ENCODE data around the gene TXNRD1.

GRCh38 chr12:104247698-104248097 is 32.1 kb downstream of the TXNRD1 start:
- no peak for TF ChIP-seq POLR2A (IDR thresholded peaks at IDR 0.05)
- TF ChIP-seq, protein P1, sequence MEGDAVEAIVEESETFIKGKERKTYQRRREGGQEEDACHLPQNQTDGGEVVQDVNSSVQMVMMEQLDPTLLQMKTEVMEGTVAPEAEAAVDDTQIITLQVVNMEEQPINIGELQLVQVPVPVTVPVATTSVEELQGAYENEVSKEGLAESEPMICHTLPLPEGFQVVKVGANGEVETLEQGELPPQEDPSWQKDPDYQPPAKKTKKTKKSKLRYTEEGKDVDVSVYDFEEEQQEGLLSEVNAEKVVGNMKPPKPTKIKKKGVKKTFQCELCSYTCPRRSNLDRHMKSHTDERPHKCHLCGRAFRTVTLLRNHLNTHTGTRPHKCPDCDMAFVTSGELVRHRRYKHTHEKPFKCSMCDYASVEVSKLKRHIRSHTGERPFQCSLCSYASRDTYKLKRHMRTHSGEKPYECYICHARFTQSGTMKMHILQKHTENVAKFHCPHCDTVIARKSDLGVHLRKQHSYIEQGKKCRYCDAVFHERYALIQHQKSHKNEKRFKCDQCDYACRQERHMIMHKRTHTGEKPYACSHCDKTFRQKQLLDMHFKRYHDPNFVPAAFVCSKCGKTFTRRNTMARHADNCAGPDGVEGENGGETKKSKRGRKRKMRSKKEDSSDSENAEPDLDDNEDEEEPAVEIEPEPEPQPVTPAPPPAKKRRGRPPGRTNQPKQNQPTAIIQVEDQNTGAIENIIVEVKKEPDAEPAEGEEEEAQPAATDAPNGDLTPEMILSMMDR (IDR thresholded peaks at IDR 0.05), result no peak

All from uterus (tissue), 2 donors.